SK-N-SH (cell line): ENCODE results near the gene NFE2L3.
A peak's percentile ranks its signal among the peaks of the same experiment; 100 is the strongest.
"Not testable (repeated sequence)": the region's sequence is repeated elsewhere in the genome, so short reads cannot be mapped to it uniquely, and the experiment has no call there.

Experiments used
- CHD2 ChIP-seq: fragments of 150-350 bp; IDR thresholded peaks from 2 replicates; pipeline ENCODE4 v1.6.1; 2018; ENCODE audit warnings: low read length; ENCODE audit not compliant: partially characterized antibody
- CTCF ChIP-seq: fragments of 200-600 bp; sonication (generic); IDR thresholded peaks from 2 replicates; pipeline ENCODE4 v1.6.1; 2017; ENCODE audit warnings: antibody characterized with exemption, mild to moderate bottlenecking, moderate library complexity
- EZH2phosphoT487 ChIP-seq: fragments of 200-600 bp; sonication (generic); IDR thresholded peaks from 2 replicates; pipeline ENCODE4 v1.6.1; 2017; ENCODE audit warnings: low read depth, mixed run types, mild to moderate bottlenecking, antibody characterized with exemption, moderate library complexity, borderline replicate concordance
- GABPA ChIP-seq: IDR thresholded peaks from 2 replicates; pipeline ENCODE4 v1.4.0; 2012; ENCODE audit warnings: low read depth, mild to moderate bottlenecking
- POLR2AphosphoS5 ChIP-seq: IDR thresholded peaks from 2 replicates; pipeline ENCODE4 v1.6.1; 2012; ENCODE audit warnings: low read depth, low read length
- RCOR1 ChIP-seq: fragments of 150-350 bp; IDR thresholded peaks from 2 replicates; pipeline ENCODE4 v1.6.1; 2017; ENCODE audit warnings: antibody characterized with exemption, low read length
- TAF1 ChIP-seq: IDR thresholded peaks from 2 replicates; pipeline ENCODE4 v1.6.1; 2012; ENCODE audit warnings: low read depth, mild to moderate bottlenecking, low read length, moderate library complexity, borderline replicate concordance
- TEAD4 ChIP-seq: IDR thresholded peaks from 2 replicates; pipeline ENCODE4 v1.4.0; 2012; ENCODE audit warnings: mild to moderate bottlenecking, borderline replicate concordance; ENCODE audit not compliant: insufficient read depth
- YY1 ChIP-seq: IDR thresholded peaks from 2 replicates; pipeline ENCODE4 v1.4.0; 2012; ENCODE audit warnings: low read depth, mild to moderate bottlenecking

GRCh38 chr7:26184281-26185101, 32.5 kb downstream of the NFE2L3 start:
- not testable (repeated sequence) for TF ChIP-seq CTCF, TEAD4, TAF1, YY1, CHD2, GABPA, RCOR1, EZH2phosphoT487
- peak; percentile 39 for TF ChIP-seq POLR2AphosphoS5
